ENCODE data around the gene PIN4.
"Not testable (repeated sequence)": the region's sequence is repeated elsewhere in the genome, so short reads cannot be mapped to it uniquely, and the experiment has no call there.

PIN4 gene

DNA sequence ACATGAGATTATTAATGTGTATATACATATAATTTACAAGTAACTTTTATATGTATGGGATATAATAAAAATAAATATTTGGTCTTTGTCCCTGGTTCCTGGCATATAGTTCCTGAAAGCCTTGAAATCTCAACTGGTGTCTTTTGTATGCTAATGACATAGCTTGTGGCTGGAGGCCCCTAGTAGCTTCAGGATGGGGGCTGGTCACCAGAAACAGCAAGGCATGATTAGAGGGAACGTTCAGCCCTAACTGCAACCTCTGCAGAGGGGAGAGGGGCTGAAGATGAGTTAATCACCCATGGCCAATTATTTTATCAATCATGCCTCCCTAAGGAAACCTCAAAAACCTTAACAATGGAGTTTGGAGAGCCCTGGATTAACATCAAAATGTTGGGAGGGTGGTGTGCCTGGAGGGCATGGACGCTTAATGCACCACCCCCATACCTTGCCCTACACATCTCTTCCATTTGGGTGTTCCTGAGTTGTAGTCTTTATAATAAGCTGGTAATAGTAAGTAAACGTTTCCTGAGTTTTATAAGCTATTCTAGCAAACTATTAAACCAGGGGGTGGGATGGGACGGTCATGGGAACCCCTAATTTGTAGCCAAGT is 21.3 kb downstream of the PIN4 start:
- DNase-seq = no peak

GRCh38 chrX:72203421-72203820 is 21.9 kb downstream of the PIN4 start:
- DNase-seq = no peak

- no peak for DNase-seq
Observed at GRCh38 chrX:72205706-72206105, 24.1 kb downstream of the PIN4 start.

- no peak for DNase-seq
Observed at GRCh38 chrX:72207366-72207765, 25.8 kb downstream of the PIN4 start.

GRCh38 chrX:72208126-72208800 is 26.7 kb downstream of the PIN4 start:
- no peak for DNase-seq

- DNase-seq = no peak
Observed at GRCh38 chrX:72216973-72217372, 35.4 kb downstream of the PIN4 start.

DNA sequence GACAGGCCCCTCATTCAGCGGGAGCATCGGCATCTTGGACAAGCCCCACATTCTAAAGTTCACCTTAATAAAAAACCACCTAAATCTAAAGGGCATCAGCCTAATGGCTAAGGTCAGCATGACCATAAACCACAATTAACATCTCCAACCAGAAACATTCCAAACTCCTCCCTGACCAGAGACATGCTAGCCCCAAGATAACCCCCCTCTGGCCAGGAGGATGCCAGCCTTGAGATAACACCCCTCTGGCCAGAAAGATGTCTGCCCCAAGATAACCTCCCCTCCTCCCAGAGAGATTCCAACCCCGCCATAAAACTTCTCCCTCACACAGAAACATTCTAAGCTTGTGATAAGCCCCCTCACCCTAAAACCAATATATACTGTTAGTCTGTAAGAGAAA is 38.8 kb downstream of the PIN4 start:
- not testable (repeated sequence) for DNase-seq

- no peak for DNase-seq
Observed at GRCh38 chrX:72230290-72230689, 48.7 kb downstream of the PIN4 start.

DNA sequence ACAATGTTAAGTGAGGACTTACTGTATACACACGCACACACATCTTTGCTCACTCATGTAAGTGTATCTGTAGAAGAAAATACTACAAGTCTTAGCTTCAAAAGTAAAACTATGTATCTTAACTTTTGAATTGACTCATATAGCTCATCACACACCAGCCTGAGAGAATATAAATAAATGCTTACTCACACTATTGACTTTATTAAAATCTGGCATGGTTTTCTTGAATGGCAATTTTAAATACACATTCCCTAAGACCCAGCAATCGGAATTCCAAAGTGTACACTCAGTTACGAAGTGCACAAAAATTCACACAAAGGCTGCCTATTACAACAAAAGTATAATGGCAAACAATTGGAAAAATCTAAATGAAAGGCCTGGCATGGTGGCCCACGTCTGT is 55.3 kb downstream of the PIN4 start:
- DNase-seq = no peak

DNA sequence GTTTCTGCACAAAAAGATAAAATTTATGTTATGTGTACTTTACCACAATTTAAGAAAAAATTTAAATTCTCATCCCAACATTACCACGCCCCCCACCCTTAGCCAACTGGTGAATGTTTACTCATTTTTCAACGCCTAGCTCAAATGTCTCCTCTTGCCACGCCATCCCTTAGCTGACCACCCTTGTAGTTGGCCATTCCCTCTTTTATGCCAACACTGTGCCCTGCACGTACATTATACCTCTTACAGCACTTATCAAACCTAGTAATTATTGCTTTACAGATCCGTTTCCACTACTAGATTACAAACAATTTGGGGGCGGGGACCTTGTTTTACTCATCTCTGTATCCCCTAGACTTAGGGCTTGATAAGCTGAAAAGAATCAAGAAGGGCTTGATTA is 56.6 kb downstream of the PIN4 start:
- DNase-seq = no peak

DNA sequence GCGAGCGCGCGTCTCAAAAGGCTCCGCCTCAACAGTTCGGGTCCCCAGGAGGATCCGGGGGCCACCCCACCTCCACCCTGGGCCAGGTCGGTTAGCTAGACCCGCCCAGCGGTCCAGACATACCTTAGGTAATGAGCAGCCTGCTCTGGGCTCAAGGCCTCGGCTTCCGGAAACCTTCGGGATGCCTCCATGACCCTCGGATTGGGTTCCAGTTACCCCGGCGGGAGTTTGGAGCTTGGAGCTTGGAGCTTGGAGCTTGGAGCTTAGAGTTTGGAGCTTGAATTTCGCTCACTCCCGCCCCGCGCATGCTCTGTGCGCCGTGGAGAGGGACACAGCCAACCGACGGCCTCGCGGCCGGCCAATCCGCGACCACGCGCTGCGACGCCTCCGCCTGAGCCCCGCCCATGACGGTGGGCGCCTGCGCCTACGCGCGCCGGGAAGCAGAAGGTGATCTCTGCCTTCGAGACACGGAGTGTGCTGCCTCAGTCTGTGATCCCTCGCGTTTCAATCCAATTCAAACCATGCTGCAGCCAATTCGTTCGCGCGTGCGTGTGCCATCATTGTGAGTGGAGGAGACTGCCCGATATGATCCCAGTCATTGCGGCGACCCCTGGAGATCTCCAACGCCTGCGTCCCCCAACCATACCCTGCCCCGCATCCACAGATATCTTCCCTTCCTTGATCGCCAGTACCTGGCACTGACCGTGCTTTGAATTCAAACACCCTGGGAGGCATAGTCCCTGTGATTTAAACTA is 57.3 kb downstream of the PIN4 start, which contains the start of gene ERCC6L:
ERCC6L (minus strand) TSS at position 307 of the 755 bp plus-strand sequence; CDS start at position 191, 116 bp downstream.
- peak; percentile 44 to 87 for DNase-seq

DNA sequence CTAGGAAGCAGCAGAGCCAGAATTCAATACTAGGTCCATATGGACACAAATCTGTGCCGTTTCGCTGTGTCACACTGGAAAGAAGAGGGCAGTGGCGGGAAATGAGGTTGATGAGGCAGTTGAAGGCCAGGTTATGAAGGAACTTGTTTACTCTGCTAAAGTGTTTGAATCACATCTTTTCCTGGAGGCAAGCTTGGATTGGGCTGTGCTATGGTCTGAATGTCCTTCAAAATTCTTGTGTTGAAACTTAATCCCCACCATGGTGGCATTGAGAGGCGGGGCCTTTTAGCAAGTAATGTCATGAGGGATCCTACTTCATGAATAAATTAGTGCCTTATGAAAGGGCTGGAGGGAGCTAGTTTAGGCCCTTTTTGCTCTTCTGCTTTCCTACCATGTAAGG is 59.4 kb downstream of the PIN4 start:
- no peak for DNase-seq

DNA sequence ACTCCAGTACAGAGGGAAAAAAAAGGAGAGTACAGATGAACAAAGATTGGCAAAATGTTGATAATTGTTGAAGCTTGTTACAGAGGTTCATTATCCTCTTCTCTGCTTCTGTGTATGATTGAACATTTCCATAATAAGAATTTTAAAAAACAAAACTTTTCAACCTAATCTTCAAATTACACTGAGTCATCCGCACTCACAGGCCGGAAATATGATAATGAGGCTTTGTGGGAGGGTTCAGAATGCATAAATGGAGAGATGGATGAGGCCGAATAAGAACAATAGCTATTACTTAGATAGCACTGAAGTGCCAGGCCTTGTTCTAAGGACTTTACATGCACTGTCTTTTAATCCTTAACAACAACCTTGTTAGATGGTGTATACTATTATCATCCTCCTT is 61.9 kb downstream of the PIN4 start:
- no peak for DNase-seq

- DNase-seq = peak; percentile 40 to 67
Observed at GRCh38 chrX:72245461-72246089, 64.0 kb downstream of the PIN4 start.

DNA sequence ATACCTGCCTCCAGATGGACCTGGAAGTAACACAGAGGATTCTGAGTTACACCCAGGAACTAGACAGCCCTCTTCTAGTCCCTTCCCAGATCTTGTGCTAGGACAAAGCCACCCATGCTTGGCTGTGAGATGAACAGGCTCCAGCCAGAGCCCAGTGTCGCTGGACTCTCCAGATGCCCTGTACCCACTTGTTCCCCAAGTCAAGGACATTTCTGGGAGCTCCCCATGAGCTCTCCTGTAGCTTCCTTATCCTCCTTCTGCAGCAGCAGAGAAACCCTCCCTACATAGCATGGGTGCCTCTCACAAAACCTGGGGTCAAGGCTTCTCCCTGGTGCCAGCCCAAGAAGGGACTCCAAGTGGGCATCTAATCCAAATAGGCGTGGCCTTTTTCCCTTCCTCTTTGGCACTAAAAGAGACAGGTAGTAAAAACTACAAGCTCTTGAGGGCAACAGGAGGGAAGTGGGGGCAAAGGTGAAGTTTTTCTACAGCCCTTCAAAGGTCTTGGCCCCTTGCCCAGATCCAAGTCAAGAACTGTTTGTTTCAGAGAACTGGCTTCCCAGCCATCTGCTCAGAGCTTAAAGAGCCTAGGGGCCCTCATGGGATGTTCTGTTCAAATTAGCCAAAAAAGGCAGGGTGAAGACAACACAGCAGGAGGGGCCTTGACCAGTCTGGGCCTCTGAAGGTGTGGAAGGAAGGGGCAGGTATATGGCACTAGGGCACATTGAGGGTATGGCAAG is 65.8 kb downstream of the PIN4 start:
- DNase-seq = peak; percentile 1 to 54
